Left renal pelvis (tissue), 4 donors: ENCODE measurements around the gene CCDC102A. TPM values are rescaled to one million over a fixed set of nuclear protein-coding genes. Genes with fewer than 3 reads are reported as not detected.
A peak's percentile ranks its signal among the peaks of the same experiment; 100 is the strongest.
"Not testable (repeated sequence)": the region's sequence is repeated elsewhere in the genome, so short reads cannot be mapped to it uniquely, and the experiment has no call there.

ENCODE experiments used
- DNase-seq, 4 donors: peaks; one replicate each; pipeline ENCODE4 v3.0.0-alpha.2; 2013; ENCODE audit warnings: low read depth in 4 of 4, low spot score in 3 of 4
- polyA plus RNA-seq, 4 donors: library from polyadenylated mRNA; unstranded; fragments of 120-200 nt; gene quantifications; one replicate each; pipeline ENCODE4 v1.2.1, GENCODE V29; 2013; ENCODE audit not compliant: insufficient read length in 4 of 4

The CCDC102A gene
- 10 to 100 TPM; 13.4 to 33.7 (median 18.6) TPM for polyA plus RNA-seq

GRCh38 chr16:57536306-57537193, at the start of gene CCDC102A:
Gene CCDC102A, minus strand, starts transcription at chr16:57536571. Its CDS starts 7,394 bp downstream, at chr16:57529177.
- no peak for DNase-seq

DNA sequence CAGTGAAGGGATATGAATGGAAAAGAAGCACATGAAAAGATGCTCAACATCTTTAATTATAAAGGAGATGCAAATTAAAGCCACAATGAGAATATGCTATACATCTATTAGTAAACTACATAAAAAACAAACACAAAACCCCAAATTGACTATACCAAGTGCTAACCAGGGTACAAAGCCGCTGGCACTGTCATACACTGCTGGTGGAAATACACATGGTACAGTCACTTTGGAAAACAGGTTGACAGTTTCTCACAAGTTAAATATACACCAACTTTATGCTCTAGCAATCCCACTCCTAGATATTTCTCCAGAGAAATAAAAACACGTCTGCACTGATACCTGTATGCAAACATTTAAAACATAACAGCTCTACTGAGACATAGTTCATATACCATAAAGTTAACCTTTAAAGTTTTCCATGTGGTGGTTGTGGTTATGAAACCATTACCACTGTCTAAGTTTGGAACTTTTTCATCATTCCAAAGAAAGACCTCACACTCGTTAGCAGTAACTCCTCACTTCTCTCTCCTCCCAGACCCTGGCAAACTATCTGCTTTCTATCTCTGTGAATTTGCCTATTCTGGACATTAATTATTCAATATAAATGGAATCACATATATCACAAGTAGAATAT, 48.8 kb upstream of the CCDC102A start:
- DNase-seq = no peak

- DNase-seq = no peak
Measured at GRCh38 chr16:57579361-57579665, 42.9 kb upstream of the CCDC102A start.

DNA sequence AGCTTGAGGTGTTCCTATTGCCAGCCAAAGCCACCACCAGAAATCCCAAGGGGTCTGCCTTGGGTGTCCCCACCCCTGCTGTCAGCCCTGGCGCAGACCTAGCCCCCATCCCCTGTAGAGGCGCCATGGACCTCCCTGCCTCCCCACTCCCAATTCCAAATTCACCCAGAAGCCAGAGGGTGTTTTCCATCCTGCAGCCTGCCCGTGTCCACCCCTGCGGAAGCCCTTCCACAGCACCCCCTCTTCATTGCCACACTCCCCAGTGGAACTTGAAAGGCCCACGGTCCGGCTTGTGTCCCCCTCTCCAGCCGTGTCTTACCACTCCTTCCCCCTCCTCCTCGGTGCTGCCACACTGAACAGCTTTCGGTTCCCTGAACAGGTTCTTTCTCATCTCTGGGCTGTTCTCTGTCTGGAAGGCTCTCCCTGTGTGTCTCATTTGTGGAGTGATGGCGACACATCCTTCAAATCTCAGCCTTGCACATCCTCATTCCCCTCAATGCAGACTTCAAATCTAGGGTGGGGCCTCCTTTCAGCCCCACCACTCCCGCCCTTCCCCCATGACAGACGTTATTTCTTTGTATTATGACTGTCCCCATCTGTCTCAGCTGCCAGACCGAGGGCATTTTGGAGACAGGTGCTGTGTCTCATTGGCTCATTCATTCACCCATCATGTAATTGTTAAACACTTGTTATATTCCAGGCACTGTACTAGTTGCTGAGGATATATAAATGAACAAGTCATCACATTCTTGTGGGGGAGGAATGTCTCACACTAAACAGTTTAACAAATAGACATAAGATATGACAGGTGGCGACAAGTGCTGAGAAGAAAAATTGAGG, 42.4 kb upstream of the CCDC102A start:
- DNase-seq = no peak

- DNase-seq = no peak
Measured at GRCh38 chr16:57577691-57578224, 41.4 kb upstream of the CCDC102A start.

- no peak for DNase-seq
Measured at GRCh38 chr16:57577214-57577613, 40.8 kb upstream of the CCDC102A start.

DNA sequence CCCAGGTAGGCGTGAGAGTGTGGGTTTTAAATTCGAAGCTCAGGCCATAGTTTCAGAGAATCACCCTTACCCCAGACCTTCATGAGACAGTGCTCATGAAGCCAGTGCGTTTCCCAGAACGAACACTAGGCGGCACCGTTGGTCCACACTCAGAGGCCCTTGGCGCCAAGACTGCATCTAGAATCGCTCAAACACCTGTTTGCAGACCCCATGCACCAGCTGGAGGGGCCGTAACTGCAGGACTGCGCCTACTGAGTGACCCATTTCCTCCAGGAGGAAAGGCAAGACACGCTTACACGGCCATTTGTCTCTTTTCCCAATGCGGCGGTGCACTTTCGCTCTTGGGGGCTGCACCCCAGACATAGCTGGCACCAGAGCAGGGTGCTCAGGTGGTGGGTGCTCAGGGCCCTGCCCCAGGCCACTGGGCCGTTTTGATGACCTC, 40.1 kb upstream of the CCDC102A start:
- DNase-seq = peak; percentile 51 to 55 (median 54)

DNA sequence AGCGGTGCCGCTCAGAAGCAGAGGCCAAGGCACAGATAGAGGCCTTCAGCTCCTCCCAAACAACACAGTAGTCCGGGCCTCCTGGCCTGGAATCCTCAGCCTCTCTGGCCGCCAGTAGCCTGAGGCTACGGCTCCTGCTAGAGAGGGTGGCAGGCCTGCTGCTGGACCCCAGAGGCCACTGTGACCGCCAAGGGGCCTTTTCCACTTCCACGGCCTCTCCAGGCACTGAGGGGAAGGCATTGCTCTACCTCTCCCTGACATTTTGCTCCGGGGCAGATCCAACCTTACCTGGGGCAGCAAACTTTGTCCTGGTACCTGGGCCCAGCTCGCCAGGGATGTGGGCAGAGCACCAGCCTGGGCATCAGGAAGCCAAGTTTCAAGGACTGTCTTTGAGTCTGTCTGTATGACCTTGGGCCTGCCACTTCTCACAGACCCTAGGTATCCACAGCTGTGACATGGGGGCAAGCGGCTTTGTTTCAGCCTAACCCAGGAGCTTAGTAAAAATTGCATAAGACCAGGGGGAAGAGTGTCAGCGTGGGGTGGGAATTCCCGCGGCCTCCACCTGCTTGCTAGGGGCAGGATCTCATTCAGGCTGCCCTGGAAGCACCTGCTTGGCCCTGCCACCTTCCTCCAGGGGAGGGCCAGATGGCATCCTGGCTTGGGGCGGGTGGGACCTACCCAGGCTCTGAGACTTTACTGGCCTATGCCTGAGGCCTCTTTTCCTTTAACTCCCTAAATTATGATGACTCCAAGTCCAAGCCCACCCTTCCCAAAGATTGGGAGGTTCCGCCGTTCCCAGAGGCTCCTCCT, 39.3 kb upstream of the CCDC102A start:
- DNase-seq = no peak

- DNase-seq = no peak
Measured at GRCh38 chr16:57574646-57575467, 38.5 kb upstream of the CCDC102A start.

GRCh38 chr16:57574086-57574485, 37.7 kb upstream of the CCDC102A start:
- DNase-seq = no peak

- no peak for DNase-seq
Measured at GRCh38 chr16:57572978-57573728, 36.8 kb upstream of the CCDC102A start.

- DNase-seq = no peak
Measured at GRCh38 chr16:57571098-57571497, 34.7 kb upstream of the CCDC102A start.

GRCh38 chr16:57570301-57571070, 34.1 kb upstream of the CCDC102A start:
- no peak for DNase-seq

- DNase-seq = no peak
Measured at GRCh38 chr16:57569306-57569946, 33.1 kb upstream of the CCDC102A start.

DNA sequence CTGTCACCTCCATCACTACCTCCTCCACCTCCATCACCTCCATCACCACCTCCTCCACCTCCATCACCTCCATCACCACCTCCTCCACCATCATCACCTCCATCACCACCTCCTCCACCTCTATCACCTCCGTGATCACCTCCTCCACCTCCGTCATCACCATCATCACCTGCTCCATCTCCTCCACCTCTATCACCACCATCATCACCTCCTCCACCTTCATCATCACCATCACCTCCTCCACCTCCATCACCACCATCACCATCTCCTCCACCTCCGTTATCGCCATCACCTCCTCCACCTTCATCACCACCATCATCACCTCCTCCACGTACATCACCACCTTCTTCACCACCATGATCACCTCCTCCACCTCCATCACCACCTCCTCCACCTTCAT, 32.4 kb upstream of the CCDC102A start:
- DNase-seq = not testable (repeated sequence)

DNA sequence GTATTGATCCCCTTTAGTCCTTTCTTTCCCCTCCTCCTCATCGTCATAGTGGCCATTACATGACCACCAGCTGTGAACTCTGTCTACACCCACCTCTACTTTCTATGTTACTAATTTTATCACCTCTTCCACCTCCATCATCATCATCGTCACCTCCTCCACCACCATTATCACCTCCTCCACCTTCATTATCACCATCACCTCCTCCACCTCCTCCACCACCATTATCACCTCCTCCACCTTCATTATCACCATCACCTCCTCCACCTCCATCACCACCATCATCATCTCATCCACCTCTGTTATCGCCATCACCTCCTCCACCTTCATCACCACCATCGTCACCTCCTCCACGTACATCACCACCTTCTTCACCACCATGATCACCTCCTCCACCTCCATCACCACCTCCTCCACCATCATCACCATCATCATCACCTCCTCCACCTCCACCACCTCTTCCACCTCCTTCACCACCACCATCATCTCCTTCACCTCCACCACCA, 31.9 kb upstream of the CCDC102A start:
- no peak for DNase-seq

DNA sequence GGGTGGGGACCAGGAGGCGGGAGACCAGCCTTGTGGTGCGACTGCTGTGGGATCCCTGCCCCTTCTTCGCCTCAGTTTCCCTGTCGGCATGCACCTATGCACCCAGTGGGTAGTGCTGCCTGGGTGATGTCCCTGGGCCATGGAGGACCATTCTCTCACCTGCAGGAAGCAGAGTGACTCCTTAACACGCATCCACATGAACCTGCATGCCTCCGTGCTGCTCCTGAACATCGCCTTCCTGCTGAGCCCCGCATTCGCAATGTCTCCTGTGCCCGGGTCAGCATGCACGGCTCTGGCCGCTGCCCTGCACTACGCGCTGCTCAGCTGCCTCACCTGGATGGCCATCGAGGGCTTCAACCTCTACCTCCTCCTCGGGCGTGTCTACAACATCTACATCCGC, 31.3 kb upstream of the CCDC102A start:
- DNase-seq = no peak
